HG03175 (cell line): ENCODE results near the gene SPAG17.

Experiments used
- ATAC-seq: cut with Tn5 transposase; IDR thresholded peaks from one replicate; pipeline ENCODE4 v1.9.1; 2021; ENCODE audit warnings: mild to moderate bottlenecking, moderate library complexity; ENCODE audit not compliant: unreplicated experiment

SPAG17 gene

GRCh38 chr1:118185084-118185832 is at the start of gene SPAG17:
Gene SPAG17 (minus strand): TSS chr1:118185228. CDS start chr1:118185157, 71 bp downstream.
- no peak for ATAC-seq

GRCh38 chr1:118225471-118225870 is 40.4 kb upstream of the SPAG17 start:
- ATAC-seq = no peak

GRCh38 chr1:118223426-118223825 is 38.4 kb upstream of the SPAG17 start:
- ATAC-seq = no peak

GRCh38 chr1:118219438-118219837 is 34.4 kb upstream of the SPAG17 start:
- no peak for ATAC-seq

- ATAC-seq = no peak
Observed at GRCh38 chr1:118217141-118217838, 32.3 kb upstream of the SPAG17 start.

GRCh38 chr1:118214866-118215265 is 29.8 kb upstream of the SPAG17 start:
- no peak for ATAC-seq

GRCh38 chr1:118210723-118211110 is 25.7 kb upstream of the SPAG17 start:
- ATAC-seq = no peak

GRCh38 chr1:118210051-118210722 is 25.2 kb upstream of the SPAG17 start:
- no peak for ATAC-seq

- ATAC-seq = no peak
Observed at GRCh38 chr1:118209648-118210047, 24.6 kb upstream of the SPAG17 start.

- no peak for ATAC-seq
Observed at GRCh38 chr1:118206966-118207365, 21.9 kb upstream of the SPAG17 start.

GRCh38 chr1:118204648-118205047 is 19.6 kb upstream of the SPAG17 start:
- no peak for ATAC-seq

GRCh38 chr1:118204105-118204504 is 19.1 kb upstream of the SPAG17 start:
- no peak for ATAC-seq

- ATAC-seq = no peak
Observed at GRCh38 chr1:118202076-118202608, 17.1 kb upstream of the SPAG17 start.

- peak; percentile 45 for ATAC-seq
Observed at GRCh38 chr1:118201524-118201923, 16.5 kb upstream of the SPAG17 start.

GRCh38 chr1:118200836-118201235 is 15.8 kb upstream of the SPAG17 start:
- no peak for ATAC-seq

- no peak for ATAC-seq
Observed at GRCh38 chr1:118190561-118190960, 5.5 kb upstream of the SPAG17 start.

GRCh38 chr1:118189564-118189963 is 4.5 kb upstream of the SPAG17 start:
- no peak for ATAC-seq

- no peak for ATAC-seq
Observed at GRCh38 chr1:118188411-118188810, 3.4 kb upstream of the SPAG17 start.

GRCh38 chr1:118186026-118186425 is 998 bp upstream of the SPAG17 start:
- ATAC-seq = no peak

GRCh38 chr1:118184739-118185083 is 317 bp downstream of the SPAG17 start:
- ATAC-seq = no peak

- no peak for ATAC-seq
Observed at GRCh38 chr1:118183586-118183985, 1.4 kb downstream of the SPAG17 start.

- ATAC-seq = no peak
Observed at GRCh38 chr1:118177998-118178397, 7.0 kb downstream of the SPAG17 start.
